Measurements from ENCODE around the gene NOS1AP. TPM values are rescaled to one million over a fixed set of nuclear protein-coding genes. Genes with fewer than 3 reads are reported as not detected.

Gene NOS1AP
- total and polyA plus RNA-seq, 2 experiments from 2014 or later, result 5.8 to 6.6 TPM

DNA sequence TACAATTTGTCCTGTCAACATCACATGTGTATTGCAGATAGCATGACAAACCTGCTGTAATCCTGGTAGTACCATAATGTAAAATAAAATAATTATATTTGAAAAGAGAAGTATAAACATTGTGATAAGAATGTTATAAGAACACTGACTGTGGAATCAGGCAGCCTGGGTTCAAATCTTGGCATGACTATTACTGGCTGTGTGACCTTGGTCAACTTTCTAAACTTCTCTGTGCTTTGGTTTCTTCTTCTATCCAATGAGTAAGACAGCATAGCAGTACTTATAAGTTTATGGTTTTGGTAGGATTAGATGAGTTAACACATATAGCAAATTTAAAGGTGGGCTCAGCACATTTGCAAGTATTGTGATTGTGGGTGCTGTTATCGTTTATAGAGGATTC lies 147.1 kb downstream of the NOS1AP start:
- no peak for ATAC-seq
- H3K4me1 ChIP-seq (ENCODE audit: insufficient read depth), result peaks cover 75% of the 10 kb centered on the region
- peaks cover 4% of the 10 kb centered on the region for H3K27me3 Mint-ChIP-seq (ENCODE audit: insufficient read depth, low read depth, poor library complexity)
- H3K27ac Mint-ChIP-seq, result no peak overlapping the region
- no peaks in the 10 kb centered on the region for H4K20me1 ChIP-seq (replicated peaks; ENCODE audit: insufficient read depth)
- no peak overlapping the region for H3K4me3 ChIP-seq
- no peak overlapping the region for H3K27ac ChIP-seq (ENCODE audit: low read depth)
- no peaks in the 10 kb centered on the region for H3F3A ChIP-seq (replicated peaks; ENCODE audit: low read depth)
- H3K4me2 ChIP-seq, result 0 out of 2 replicates have a peak overlapping the region, but pooled peaks have one; percentile 15
- no peaks in the 10 kb centered on the region for H3K36me3 ChIP-seq (ENCODE audit: insufficient read depth)
- peaks cover 85% of the 10 kb centered on the region for H3K4me1 Mint-ChIP-seq
- no peak overlapping the region for H2AFZ ChIP-seq
- H3K27me3 ChIP-seq (ENCODE audit: insufficient read depth), result no peaks in the 10 kb centered on the region
- H3K9me3 Mint-ChIP-seq, result no peaks in the 10 kb centered on the region
- TF ChIP-seq STAT1 (IDR thresholded peaks at IDR 0.05; ENCODE audit: unreplicated experiment) (no peak), POLR2AphosphoS5 (IDR thresholded peaks at IDR 0.05; ENCODE audit: low read depth) (no peak), ZNF114 (CRISPR knock-in tag; IDR thresholded peaks at IDR 0.05) (no peak), JUNB (IDR thresholded peaks at IDR 0.05; ENCODE audit: unreplicated experiment) (no peak), ZNF331 (CRISPR knock-in tag; IDR thresholded peaks at IDR 0.05; ENCODE audit: low read depth) (no peak), EZH2phosphoT487 (IDR thresholded peaks at IDR 0.05; ENCODE audit: unreplicated experiment) (no peak)
- TF ChIP-seq, protein P1, sequence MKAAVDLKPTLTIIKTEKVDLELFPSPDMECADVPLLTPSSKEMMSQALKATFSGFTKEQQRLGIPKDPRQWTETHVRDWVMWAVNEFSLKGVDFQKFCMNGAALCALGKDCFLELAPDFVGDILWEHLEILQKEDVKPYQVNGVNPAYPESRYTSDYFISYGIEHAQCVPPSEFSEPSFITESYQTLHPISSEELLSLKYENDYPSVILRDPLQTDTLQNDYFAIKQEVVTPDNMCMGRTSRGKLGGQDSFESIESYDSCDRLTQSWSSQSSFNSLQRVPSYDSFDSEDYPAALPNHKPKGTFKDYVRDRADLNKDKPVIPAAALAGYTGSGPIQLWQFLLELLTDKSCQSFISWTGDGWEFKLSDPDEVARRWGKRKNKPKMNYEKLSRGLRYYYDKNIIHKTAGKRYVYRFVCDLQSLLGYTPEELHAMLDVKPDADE (IDR thresholded peaks at IDR 0.05), result no peak
- TF ChIP-seq, protein P2, sequence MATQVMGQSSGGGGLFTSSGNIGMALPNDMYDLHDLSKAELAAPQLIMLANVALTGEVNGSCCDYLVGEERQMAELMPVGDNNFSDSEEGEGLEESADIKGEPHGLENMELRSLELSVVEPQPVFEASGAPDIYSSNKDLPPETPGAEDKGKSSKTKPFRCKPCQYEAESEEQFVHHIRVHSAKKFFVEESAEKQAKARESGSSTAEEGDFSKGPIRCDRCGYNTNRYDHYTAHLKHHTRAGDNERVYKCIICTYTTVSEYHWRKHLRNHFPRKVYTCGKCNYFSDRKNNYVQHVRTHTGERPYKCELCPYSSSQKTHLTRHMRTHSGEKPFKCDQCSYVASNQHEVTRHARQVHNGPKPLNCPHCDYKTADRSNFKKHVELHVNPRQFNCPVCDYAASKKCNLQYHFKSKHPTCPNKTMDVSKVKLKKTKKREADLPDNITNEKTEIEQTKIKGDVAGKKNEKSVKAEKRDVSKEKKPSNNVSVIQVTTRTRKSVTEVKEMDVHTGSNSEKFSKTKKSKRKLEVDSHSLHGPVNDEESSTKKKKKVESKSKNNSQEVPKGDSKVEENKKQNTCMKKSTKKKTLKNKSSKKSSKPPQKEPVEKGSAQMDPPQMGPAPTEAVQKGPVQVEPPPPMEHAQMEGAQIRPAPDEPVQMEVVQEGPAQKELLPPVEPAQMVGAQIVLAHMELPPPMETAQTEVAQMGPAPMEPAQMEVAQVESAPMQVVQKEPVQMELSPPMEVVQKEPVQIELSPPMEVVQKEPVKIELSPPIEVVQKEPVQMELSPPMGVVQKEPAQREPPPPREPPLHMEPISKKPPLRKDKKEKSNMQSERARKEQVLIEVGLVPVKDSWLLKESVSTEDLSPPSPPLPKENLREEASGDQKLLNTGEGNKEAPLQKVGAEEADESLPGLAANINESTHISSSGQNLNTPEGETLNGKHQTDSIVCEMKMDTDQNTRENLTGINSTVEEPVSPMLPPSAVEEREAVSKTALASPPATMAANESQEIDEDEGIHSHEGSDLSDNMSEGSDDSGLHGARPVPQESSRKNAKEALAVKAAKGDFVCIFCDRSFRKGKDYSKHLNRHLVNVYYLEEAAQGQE (IDR thresholded peaks at IDR 0.05; ENCODE audit: unreplicated experiment), result no peak
- no peaks in the 10 kb centered on the region for H3K36me3 Mint-ChIP-seq (ENCODE audit: low read depth)
- DNase-seq (ENCODE audit: low spot score), result no peak
- H3K9me2 ChIP-seq (ENCODE audit: insufficient read depth), result no peaks in the 10 kb centered on the region
- no peak overlapping the region for H3K4me3 Mint-ChIP-seq
- H3K79me2 ChIP-seq (replicated peaks; ENCODE audit: insufficient read depth), result peaks cover 25% of the 10 kb centered on the region

DNA sequence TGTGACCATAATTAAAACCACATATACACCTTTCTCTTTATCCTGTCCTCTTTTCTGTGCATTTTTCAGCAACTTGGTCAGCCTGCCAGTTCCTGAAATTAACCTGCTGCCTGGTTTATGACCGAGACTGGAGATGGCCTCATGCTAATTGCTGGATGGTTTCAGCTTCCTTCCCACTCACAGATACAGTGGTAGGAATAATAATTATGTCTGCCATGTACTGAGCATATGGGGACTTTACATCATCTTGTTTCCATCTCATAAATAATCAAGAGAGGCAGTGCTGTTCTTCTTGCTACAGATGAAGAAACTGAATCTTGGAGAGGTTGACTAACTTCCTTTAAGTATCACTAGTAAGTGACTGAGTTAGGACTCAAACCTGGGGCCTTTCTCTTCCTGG lies 148.2 kb downstream of the NOS1AP start:
- Histone ChIP-seq H3F3A (replicated peaks; ENCODE audit: low read depth) (no peaks in the 10 kb centered on the region), H3K36me3 (ENCODE audit: insufficient read depth) (no peaks in the 10 kb centered on the region), H3K79me2 (replicated peaks; ENCODE audit: insufficient read depth) (peaks cover 30% of the 10 kb centered on the region), H3K27me3 (ENCODE audit: insufficient read depth) (no peaks in the 10 kb centered on the region), H4K20me1 (replicated peaks; ENCODE audit: insufficient read depth) (no peaks in the 10 kb centered on the region), H3K9me2 (ENCODE audit: insufficient read depth) (no peaks in the 10 kb centered on the region), H3K4me1 (ENCODE audit: insufficient read depth) (peaks cover 86% of the 10 kb centered on the region), H3K27ac (ENCODE audit: low read depth) (no peak overlapping the region), H3K4me2 (no peak overlapping the region), H3K4me3 (no peak overlapping the region), H2AFZ (no peak overlapping the region)
- ATAC-seq (no peak), DNase-seq (ENCODE audit: low spot score) (no peak)
- Mint-ChIP-seq H3K4me1 (peaks cover 89% of the 10 kb centered on the region), H3K27me3 (ENCODE audit: insufficient read depth, low read depth, poor library complexity) (peaks cover 4% of the 10 kb centered on the region), H3K9me3 (no peaks in the 10 kb centered on the region), H3K36me3 (ENCODE audit: low read depth) (no peaks in the 10 kb centered on the region), H3K4me3 (no peak overlapping the region), H3K27ac (no peak overlapping the region; the same call in 1 of the 2 replicates)
- TF ChIP-seq, protein P3, sequence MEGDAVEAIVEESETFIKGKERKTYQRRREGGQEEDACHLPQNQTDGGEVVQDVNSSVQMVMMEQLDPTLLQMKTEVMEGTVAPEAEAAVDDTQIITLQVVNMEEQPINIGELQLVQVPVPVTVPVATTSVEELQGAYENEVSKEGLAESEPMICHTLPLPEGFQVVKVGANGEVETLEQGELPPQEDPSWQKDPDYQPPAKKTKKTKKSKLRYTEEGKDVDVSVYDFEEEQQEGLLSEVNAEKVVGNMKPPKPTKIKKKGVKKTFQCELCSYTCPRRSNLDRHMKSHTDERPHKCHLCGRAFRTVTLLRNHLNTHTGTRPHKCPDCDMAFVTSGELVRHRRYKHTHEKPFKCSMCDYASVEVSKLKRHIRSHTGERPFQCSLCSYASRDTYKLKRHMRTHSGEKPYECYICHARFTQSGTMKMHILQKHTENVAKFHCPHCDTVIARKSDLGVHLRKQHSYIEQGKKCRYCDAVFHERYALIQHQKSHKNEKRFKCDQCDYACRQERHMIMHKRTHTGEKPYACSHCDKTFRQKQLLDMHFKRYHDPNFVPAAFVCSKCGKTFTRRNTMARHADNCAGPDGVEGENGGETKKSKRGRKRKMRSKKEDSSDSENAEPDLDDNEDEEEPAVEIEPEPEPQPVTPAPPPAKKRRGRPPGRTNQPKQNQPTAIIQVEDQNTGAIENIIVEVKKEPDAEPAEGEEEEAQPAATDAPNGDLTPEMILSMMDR (conservative IDR thresholded peaks at IDR 0.05; ENCODE audit: low read depth in 2 of 2), result no peak
- TF ChIP-seq, protein P4, sequence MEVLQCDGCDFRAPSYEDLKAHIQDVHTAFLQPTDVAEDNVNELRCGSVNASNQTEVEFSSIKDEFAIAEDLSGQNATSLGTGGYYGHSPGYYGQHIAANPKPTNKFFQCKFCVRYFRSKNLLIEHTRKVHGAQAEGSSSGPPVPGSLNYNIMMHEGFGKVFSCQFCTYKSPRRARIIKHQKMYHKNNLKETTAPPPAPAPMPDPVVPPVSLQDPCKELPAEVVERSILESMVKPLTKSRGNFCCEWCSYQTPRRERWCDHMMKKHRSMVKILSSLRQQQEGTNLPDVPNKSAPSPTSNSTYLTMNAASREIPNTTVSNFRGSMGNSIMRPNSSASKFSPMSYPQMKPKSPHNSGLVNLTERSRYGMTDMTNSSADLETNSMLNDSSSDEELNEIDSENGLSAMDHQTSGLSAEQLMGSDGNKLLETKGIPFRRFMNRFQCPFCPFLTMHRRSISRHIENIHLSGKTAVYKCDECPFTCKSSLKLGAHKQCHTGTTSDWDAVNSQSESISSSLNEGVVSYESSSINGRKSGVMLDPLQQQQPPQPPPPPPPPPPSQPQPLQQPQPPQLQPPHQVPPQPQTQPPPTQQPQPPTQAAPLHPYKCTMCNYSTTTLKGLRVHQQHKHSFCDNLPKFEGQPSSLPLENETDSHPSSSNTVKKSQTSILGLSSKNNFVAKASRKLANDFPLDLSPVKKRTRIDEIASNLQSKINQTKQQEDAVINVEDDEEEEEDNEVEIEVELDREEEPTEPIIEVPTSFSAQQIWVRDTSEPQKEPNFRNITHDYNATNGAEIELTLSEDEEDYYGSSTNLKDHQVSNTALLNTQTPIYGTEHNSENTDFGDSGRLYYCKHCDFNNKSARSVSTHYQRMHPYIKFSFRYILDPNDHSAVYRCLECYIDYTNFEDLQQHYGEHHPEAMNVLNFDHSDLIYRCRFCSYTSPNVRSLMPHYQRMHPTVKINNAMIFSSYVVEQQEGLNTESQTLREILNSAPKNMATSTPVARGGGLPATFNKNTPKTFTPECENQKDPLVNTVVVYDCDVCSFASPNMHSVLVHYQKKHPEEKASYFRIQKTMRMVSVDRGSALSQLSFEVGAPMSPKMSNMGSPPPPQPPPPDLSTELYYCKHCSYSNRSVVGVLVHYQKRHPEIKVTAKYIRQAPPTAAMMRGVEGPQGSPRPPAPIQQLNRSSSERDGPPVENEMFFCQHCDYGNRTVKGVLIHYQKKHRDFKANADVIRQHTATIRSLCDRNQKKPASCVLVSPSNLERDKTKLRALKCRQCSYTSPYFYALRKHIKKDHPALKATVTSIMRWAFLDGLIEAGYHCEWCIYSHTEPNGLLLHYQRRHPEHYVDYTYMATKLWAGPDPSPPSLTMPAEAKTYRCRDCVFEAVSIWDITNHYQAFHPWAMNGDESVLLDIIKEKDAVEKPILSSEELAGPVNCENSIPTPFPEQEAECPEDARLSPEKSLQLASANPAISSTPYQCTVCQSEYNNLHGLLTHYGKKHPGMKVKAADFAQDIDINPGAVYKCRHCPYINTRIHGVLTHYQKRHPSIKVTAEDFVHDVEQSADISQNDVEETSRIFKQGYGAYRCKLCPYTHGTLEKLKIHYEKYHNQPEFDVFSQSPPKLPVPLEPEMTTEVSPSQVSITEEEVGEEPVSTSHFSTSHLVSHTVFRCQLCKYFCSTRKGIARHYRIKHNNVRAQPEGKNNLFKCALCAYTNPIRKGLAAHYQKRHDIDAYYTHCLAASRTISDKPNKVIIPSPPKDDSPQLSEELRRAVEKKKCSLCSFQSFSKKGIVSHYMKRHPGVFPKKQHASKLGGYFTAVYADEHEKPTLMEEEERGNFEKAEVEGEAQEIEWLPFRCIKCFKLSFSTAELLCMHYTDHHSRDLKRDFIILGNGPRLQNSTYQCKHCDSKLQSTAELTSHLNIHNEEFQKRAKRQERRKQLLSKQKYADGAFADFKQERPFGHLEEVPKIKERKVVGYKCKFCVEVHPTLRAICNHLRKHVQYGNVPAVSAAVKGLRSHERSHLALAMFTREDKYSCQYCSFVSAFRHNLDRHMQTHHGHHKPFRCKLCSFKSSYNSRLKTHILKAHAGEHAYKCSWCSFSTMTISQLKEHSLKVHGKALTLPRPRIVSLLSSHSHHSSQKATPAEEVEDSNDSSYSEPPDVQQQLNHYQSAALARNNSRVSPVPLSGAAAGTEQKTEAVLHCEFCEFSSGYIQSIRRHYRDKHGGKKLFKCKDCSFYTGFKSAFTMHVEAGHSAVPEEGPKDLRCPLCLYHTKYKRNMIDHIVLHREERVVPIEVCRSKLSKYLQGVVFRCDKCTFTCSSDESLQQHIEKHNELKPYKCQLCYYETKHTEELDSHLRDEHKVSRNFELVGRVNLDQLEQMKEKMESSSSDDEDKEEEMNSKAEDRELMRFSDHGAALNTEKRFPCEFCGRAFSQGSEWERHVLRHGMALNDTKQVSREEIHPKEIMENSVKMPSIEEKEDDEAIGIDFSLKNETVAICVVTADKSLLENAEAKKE (CRISPR knock-in tag; IDR thresholded peaks at IDR 0.05), result no peak
- no peak for TF ChIP-seq JUNB (IDR thresholded peaks at IDR 0.05; ENCODE audit: unreplicated experiment)
- no peak for TF ChIP-seq EZH2phosphoT487 (IDR thresholded peaks at IDR 0.05; ENCODE audit: unreplicated experiment)
